ENCODE results near the gene ITPR1.

GRCh38 chr3:4684976-4685375 is 191.8 kb downstream of the ITPR1 start:
- TF ChIP-seq CTCF (IDR thresholded peaks at IDR 0.05) (no peak), POLR2A (IDR thresholded peaks at IDR 0.05) (no peak)
